T-helper 17 cell (primary cell): Measurements from ENCODE around the gene ZNF804B. TPM values are rescaled to one million over a fixed set of nuclear protein-coding genes. Genes with fewer than 3 reads are reported as not detected.

Source experiments
- ATAC-seq: fragments of 150-1000 bp; cut with Tn5 transposase; 2 replicates; pipeline ENCODE4 v1.10.0; 2021; ENCODE audit warnings: mild to moderate bottlenecking, moderate library complexity
- DNase-seq, 3 donors: peaks; one replicate each; pipeline versions ENCODE4 v3.0.0 to v3.0.0-alpha.2; 2020 to 2021
- H3K9me3 ChIP-seq: one replicate; pipeline ENCODE4 v1.7.0; 2013; ENCODE audit warnings: low read length, mild to moderate bottlenecking; ENCODE audit not compliant: control insufficient read depth, poor library complexity, severe bottlenecking
- H3K27ac Mint-ChIP-seq: one replicate; pipeline ENCODE4 v1.8.0; 2022; ENCODE audit warnings: mild to moderate bottlenecking, moderate library complexity, mixed read lengths
- H3K27me3 Mint-ChIP-seq: one replicate; pipeline ENCODE4 v1.8.0; 2022; ENCODE audit warnings: mixed read lengths
- H3K36me3 Mint-ChIP-seq: one replicate; pipeline ENCODE4 v1.8.0; 2022; ENCODE audit warnings: low read depth, mixed read lengths
- H3K4me1 Mint-ChIP-seq: one replicate; pipeline ENCODE4 v1.8.0; 2022; ENCODE audit warnings: mild to moderate bottlenecking, mixed read lengths
- H3K4me3 Mint-ChIP-seq: one replicate; pipeline ENCODE4 v1.8.0; 2022; ENCODE audit warnings: mild to moderate bottlenecking, moderate library complexity, mixed read lengths
- total RNA-seq, 4 donors: library from RNA in 2 of 4; stranded (reverse) in 2 of 4; gene quantifications; one replicate each; pipeline ENCODE4 v1.2.3 and lab custom pipeline; 2022 to 2026

ZNF804B gene
- total RNA-seq, 2 donors from 2014 or later = not detected

- H3K27me3 Mint-ChIP-seq = no peaks in the 10 kb centered on the region
- no peak overlapping the region for H3K4me3 Mint-ChIP-seq
- peaks cover 2% of the 10 kb centered on the region for H3K9me3 ChIP-seq
- H3K27ac Mint-ChIP-seq = no peak overlapping the region
- no peaks in the 10 kb centered on the region for H3K36me3 Mint-ChIP-seq
- DNase-seq (no peak), ATAC-seq (no peak)
- peaks cover 2% of the 10 kb centered on the region for H3K4me1 Mint-ChIP-seq
Observed at GRCh38 chr7:88789480-88790064, 30.1 kb downstream of the ZNF804B start.

- Mint-ChIP-seq H3K27me3 (peaks cover 5% of the 10 kb centered on the region), H3K4me1 (peaks cover 2% of the 10 kb centered on the region), H3K27ac (no peak overlapping the region), H3K4me3 (no peak overlapping the region), H3K36me3 (no peaks in the 10 kb centered on the region)
- ATAC-seq = no peak
- no peaks in the 10 kb centered on the region for H3K9me3 ChIP-seq
- no peak for DNase-seq
Observed at GRCh38 chr7:88791891-88792290, 32.4 kb downstream of the ZNF804B start.

GRCh38 chr7:88792361-88792760 is 32.9 kb downstream of the ZNF804B start:
- DNase-seq (no peak), ATAC-seq (no peak)
- H3K9me3 ChIP-seq = no peaks in the 10 kb centered on the region
- Mint-ChIP-seq H3K36me3 (no peaks in the 10 kb centered on the region), H3K4me3 (no peak overlapping the region), H3K27me3 (peaks cover 5% of the 10 kb centered on the region), H3K27ac (no peak overlapping the region), H3K4me1 (peaks cover 2% of the 10 kb centered on the region)

- H3K4me3 Mint-ChIP-seq = no peak within 1 kb of the TSS
- DNase-seq (no peak), ATAC-seq (no peak)
- no peaks in the 10 kb centered on the region for H3K36me3 Mint-ChIP-seq
- no peaks in the 10 kb centered on the region for H3K9me3 ChIP-seq
- no peak within 1 kb of the TSS for H3K27ac Mint-ChIP-seq
- H3K4me1 Mint-ChIP-seq = no peaks in the 10 kb centered on the region
- H3K27me3 Mint-ChIP-seq = peaks cover 5% of the 10 kb centered on the region
Observed at GRCh38 chr7:88795553-88795952, 36.1 kb downstream of the ZNF804B start, which contains the start of gene TEX47. TSS of gene TEX47 (minus strand) at chr7:88795737. CDS start at chr7:88794942, 795 bp downstream.

- H3K9me3 ChIP-seq = no peaks in the 10 kb centered on the region
- Mint-ChIP-seq H3K4me3 (no peak overlapping the region), H3K27me3 (no peaks in the 10 kb centered on the region), H3K4me1 (no peaks in the 10 kb centered on the region), H3K36me3 (no peaks in the 10 kb centered on the region), H3K27ac (no peak overlapping the region)
- DNase-seq (no peak), ATAC-seq (no peak)
Observed at GRCh38 chr7:88801046-88801445, 41.5 kb downstream of the ZNF804B start.

- Mint-ChIP-seq H3K27me3 (no peaks in the 10 kb centered on the region), H3K36me3 (no peaks in the 10 kb centered on the region), H3K4me1 (no peaks in the 10 kb centered on the region), H3K27ac (no peak overlapping the region), H3K4me3 (no peak overlapping the region)
- ATAC-seq (no peak), DNase-seq (no peak)
- no peaks in the 10 kb centered on the region for H3K9me3 ChIP-seq
Observed at GRCh38 chr7:88806280-88807037, 47.0 kb downstream of the ZNF804B start.

- H3K9me3 ChIP-seq = no peaks in the 10 kb centered on the region
- Mint-ChIP-seq H3K4me1 (no peaks in the 10 kb centered on the region), H3K4me3 (no peak overlapping the region), H3K27me3 (no peaks in the 10 kb centered on the region), H3K27ac (no peak overlapping the region), H3K36me3 (no peaks in the 10 kb centered on the region)
- no peak for ATAC-seq
- DNase-seq = no peak
Observed at GRCh38 chr7:88818552-88818951, 59.1 kb downstream of the ZNF804B start.

GRCh38 chr7:88826222-88826621 is 66.7 kb downstream of the ZNF804B start:
- no peak overlapping the region for H3K4me3 Mint-ChIP-seq
- ATAC-seq = no peak
- no peaks in the 10 kb centered on the region for H3K9me3 ChIP-seq
- no peaks in the 10 kb centered on the region for H3K27me3 Mint-ChIP-seq
- H3K27ac Mint-ChIP-seq = no peak overlapping the region
- no peak for DNase-seq
- H3K4me1 Mint-ChIP-seq = no peaks in the 10 kb centered on the region
- H3K36me3 Mint-ChIP-seq = no peaks in the 10 kb centered on the region

GRCh38 chr7:88835147-88835728 is 75.7 kb downstream of the ZNF804B start:
- ATAC-seq = no peak
- DNase-seq = no peak
- no peak overlapping the region for H3K27ac Mint-ChIP-seq
- H3K4me3 Mint-ChIP-seq = no peak overlapping the region
- H3K36me3 Mint-ChIP-seq = no peaks in the 10 kb centered on the region
- no peaks in the 10 kb centered on the region for H3K4me1 Mint-ChIP-seq
- no peaks in the 10 kb centered on the region for H3K27me3 Mint-ChIP-seq
- H3K9me3 ChIP-seq = no peaks in the 10 kb centered on the region

- H3K4me3 Mint-ChIP-seq = no peak overlapping the region
- no peaks in the 10 kb centered on the region for H3K27me3 Mint-ChIP-seq
- DNase-seq = no peak
- no peak overlapping the region for H3K27ac Mint-ChIP-seq
- H3K4me1 Mint-ChIP-seq = no peaks in the 10 kb centered on the region
- no peaks in the 10 kb centered on the region for H3K36me3 Mint-ChIP-seq
- H3K9me3 ChIP-seq = no peaks in the 10 kb centered on the region
- ATAC-seq = no peak
Observed at GRCh38 chr7:88842201-88842600, 82.7 kb downstream of the ZNF804B start.

- H3K4me1 Mint-ChIP-seq = no peaks in the 10 kb centered on the region
- no peaks in the 10 kb centered on the region for H3K36me3 Mint-ChIP-seq
- DNase-seq (no peak), ATAC-seq (no peak)
- H3K27ac Mint-ChIP-seq = no peak overlapping the region
- no peaks in the 10 kb centered on the region for H3K9me3 ChIP-seq
- H3K4me3 Mint-ChIP-seq = no peak overlapping the region
- no peaks in the 10 kb centered on the region for H3K27me3 Mint-ChIP-seq
Observed at GRCh38 chr7:88845091-88845490, 85.6 kb downstream of the ZNF804B start.

- Mint-ChIP-seq H3K4me1 (no peaks in the 10 kb centered on the region), H3K27me3 (no peaks in the 10 kb centered on the region), H3K4me3 (no peak overlapping the region), H3K27ac (no peak overlapping the region), H3K36me3 (no peaks in the 10 kb centered on the region)
- H3K9me3 ChIP-seq = no peaks in the 10 kb centered on the region
- DNase-seq (no peak), ATAC-seq (no peak)
Observed at GRCh38 chr7:88851220-88851619, 91.7 kb downstream of the ZNF804B start.

GRCh38 chr7:88859288-88859687 is 99.8 kb downstream of the ZNF804B start:
- no peak overlapping the region for H3K27ac Mint-ChIP-seq
- no peaks in the 10 kb centered on the region for H3K36me3 Mint-ChIP-seq
- DNase-seq (no peak), ATAC-seq (no peak)
- no peaks in the 10 kb centered on the region for H3K27me3 Mint-ChIP-seq
- H3K4me1 Mint-ChIP-seq = no peaks in the 10 kb centered on the region
- no peaks in the 10 kb centered on the region for H3K9me3 ChIP-seq
- no peak overlapping the region for H3K4me3 Mint-ChIP-seq
